GM12878 (cell line): ENCODE measurements around the gene CRIM1. TPM values are rescaled to one million over a fixed set of nuclear protein-coding genes. Genes with fewer than 3 reads are reported as not detected.

ENCODE experiments used
- ATAC-seq: fragments of 200-7000 bp; cut with Tn5 transposase; 3 replicates; pipeline ENCODE4 v1.9.1; 2020; ENCODE audit warnings: mild to moderate bottlenecking, moderate library complexity
- BruUV-seq: library from RNA; stranded (reverse); fragments of 400-500 nt; replicated peaks from 2 replicates; lab custom pipeline; 2021; lab: Mats Ljungman, UMichigan
- CTCF ChIA-PET: fragments of 300-600 bp; sonication (Branson Sonifier 250); formaldehyde crosslinking; extraction: SDS; loops from one replicate; lab custom pipeline; 2021; ENCODE audit warnings: inconsistent platforms; lab: Yijun Ruan, JAX
- POLR2A ChIA-PET: fragments of 350-600 bp; formaldehyde crosslinking; extraction: SDS; loops from one replicate; lab custom pipeline; 2021; ENCODE audit warnings: inconsistent platforms; lab: Charles Lee
- RAD21 ChIA-PET: fragments of 300-600 bp; sonication (Branson Sonifier 250); formaldehyde crosslinking; loops from one replicate; lab custom pipeline; 2023; ENCODE audit warnings: antibody characterized with exemption; ENCODE audit not compliant: unreplicated experiment; lab: Charles Lee
- SMC1A ChIA-PET: fragments of 300-600 bp; sonication (Branson Sonifier 250); formaldehyde crosslinking; loops from one replicate; lab custom pipeline; 2023; ENCODE audit not compliant: unreplicated experiment, uncharacterized antibody; lab: Charles Lee
- DNase-seq: peaks from one replicate; pipeline ENCODE4 v3.0.0-alpha.2; 2011; ENCODE audit warnings: low read depth, low spot score
- FAIRE-seq: peaks from 3 replicates; lab custom pipeline; 2011; peaks lifted over from hg19 to GRCh38; lab: Jason Lieb, UNC
- H2AFZ ChIP-seq: 2 replicates; pipeline ENCODE4 v1.6.0; 2011; ENCODE audit warnings: low read depth, low read length, control low read depth; ENCODE audit not compliant: control insufficient read depth
- H3K27ac ChIP-seq: 2 replicates; pipeline ENCODE4 v1.5.1; 2011; ENCODE audit warnings: control low read depth; ENCODE audit not compliant: control insufficient read depth, insufficient read depth
- H3K27me3 ChIP-seq, 2 experiments: replicated peaks in 1 of 2; 2 replicates each; pipeline versions ENCODE4 v1.6.0 to v1.6.1; 2011; ENCODE audit warnings: low read length in 1 of 2; ENCODE audit not compliant: control insufficient read depth in 2 of 2, insufficient read depth in 2 of 2
- H3K36me3 ChIP-seq, 2 experiments: 2 replicates each; pipeline ENCODE4 v1.5.1; 2011; ENCODE audit warnings: low read length in 1 of 2; ENCODE audit not compliant: control insufficient read depth in 2 of 2, insufficient read depth in 2 of 2
- H3K4me1 ChIP-seq: 2 replicates; pipeline ENCODE4 v1.6.1; 2011; ENCODE audit warnings: mild to moderate bottlenecking, low read length, moderate library complexity, mixed read lengths; ENCODE audit not compliant: control insufficient read depth, insufficient read depth
- H3K4me2 ChIP-seq: 2 replicates; pipeline ENCODE4 v1.6.0; 2011; ENCODE audit warnings: control low read depth; ENCODE audit not compliant: control insufficient read depth, insufficient read depth
- H3K4me3 ChIP-seq: fragments of 200-600 bp; sonication (generic); 2 replicates; pipeline ENCODE4 v1.5.1; 2016
- H3K79me2 ChIP-seq: 2 replicates; pipeline ENCODE4 v1.6.0; 2011; ENCODE audit warnings: low read length; ENCODE audit not compliant: control insufficient read depth, insufficient read depth
- H3K9ac ChIP-seq: 2 replicates; pipeline ENCODE4 v1.8.0; 2011; ENCODE audit warnings: low read length, control low read depth, mixed read lengths; ENCODE audit not compliant: control insufficient read depth, insufficient read depth
- H3K9me3 ChIP-seq: replicated peaks from 3 replicates; pipeline ENCODE4 v1.5.1; 2011; ENCODE audit warnings: mild to moderate bottlenecking, low read length; ENCODE audit not compliant: control insufficient read depth, insufficient read depth
- H4K20me1 ChIP-seq: 2 replicates; pipeline ENCODE4 v1.6.0; 2011; ENCODE audit not compliant: control insufficient read depth, insufficient read depth
- BRCA1 ChIP-seq: IDR thresholded peaks from 2 replicates; pipeline ENCODE4 v1.6.1; 2011; ENCODE audit warnings: low read depth, low read length, improper control_type of control experiment
- CBFB ChIP-seq: IDR thresholded peaks from 2 replicates; pipeline ENCODE4 v1.6.1; 2016; ENCODE audit warnings: antibody characterized with exemption, low read depth
- CBX5 ChIP-seq: sonication (generic); IDR thresholded peaks from 2 replicates; pipeline ENCODE4 v1.6.1; 2016; ENCODE audit warnings: low read depth, moderate library complexity, mild to moderate bottlenecking, inconsistent platforms
- CHD4 ChIP-seq: fragments of 200-600 bp; sonication (generic); IDR thresholded peaks from 2 replicates; pipeline ENCODE4 v1.6.1; 2016; ENCODE audit warnings: mild to moderate bottlenecking
- EGR1 ChIP-seq, 2 experiments: IDR thresholded peaks; 1 replicate in 1 of 2; 2 replicates in 1 of 2; pipeline ENCODE4 v1.6.1; 2011 to 2012; ENCODE audit warnings: low read depth in 2 of 2, low read length in 2 of 2, borderline replicate concordance in 1 of 2, mild to moderate bottlenecking in 1 of 2, moderate library complexity in 1 of 2
- ESRRA ChIP-seq: IDR thresholded peaks from 2 replicates; pipeline ENCODE4 v1.6.1; 2012; ENCODE audit warnings: mild to moderate bottlenecking, low read length, improper control_type of control experiment
- POLR2AphosphoS2 ChIP-seq: IDR thresholded peaks from 2 replicates; pipeline ENCODE4 v1.6.1; 2011; ENCODE audit warnings: low read depth, mild to moderate bottlenecking, low read length, improper control_type of control experiment, moderate library complexity
- RUNX3 ChIP-seq: IDR thresholded peaks from 2 replicates; pipeline ENCODE4 v1.6.1; 2012; ENCODE audit warnings: low read length, inconsistent platforms
- SP1 ChIP-seq: IDR thresholded peaks from one replicate; pipeline ENCODE4 v1.6.1; 2011; ENCODE audit warnings: low read depth, low read length
- WGBS: methylation state at CpG from one replicate; pipeline ENCODE4 v1.1.6; 2016; ENCODE audit warnings: low lambda C conversion rate; ENCODE audit not compliant: insufficient replicate concordance, insufficient coverage; ENCODE audit errors: missing lambda C conversion rate; 5-methylcytosine and 5-hydroxymethylcytosine counted together
- in situ Hi-C: fragments of 300-500 bp; cut with MboI; formaldehyde crosslinking; loops from 9 replicates; pipeline ENCODE4 v1.14.3; 2018; ENCODE audit warnings: mixed read lengths
- intact Hi-C: fragments of 100-400 bp; cut with micrococcal nuclease; formaldehyde crosslinking; loops from one replicate; pipeline ENCODE4 v1.14.2; 2022; ENCODE audit not compliant: unreplicated experiment
- polyA plus RNA-seq, 11 experiments: library from polyadenylated mRNA; depleted of rRNA in 4 of 11; unstranded in 6 of 11; stranded (reverse) in 5 of 11; fragments of >200 nt; fragmentation: Nextera tagmentation in 4 of 11; fragmentation: Illumina TruSeq in 1 of 11; extraction: Ambion mirVana in 4 of 11; extraction: Trizol in 1 of 11; gene quantifications; 1 replicate in 1 of 11; 2 replicates in 10 of 11; pipeline versions ENCODE4 v1.2.1 to v1.2.3, GENCODE V29; 2011 to 2016; ENCODE audit warnings: inconsistent platforms in 2 of 11, missing spikeins in 2 of 11, low read depth in 1 of 11
- total RNA-seq, 4 experiments: library from RNA; depleted of rRNA in 3 of 4; stranded (reverse); fragments of >200 nt in 3 of 4; fragmentation: Illumina TruSeq in 1 of 4; extraction: Trizol in 1 of 4; gene quantifications; 2 replicates each; pipeline versions ENCODE4 v1.2.1 to v1.2.3, GENCODE V29; 2013 to 2021
- TF ChIP-seq, protein P1 (sequence below): IDR thresholded peaks from 2 replicates; pipeline ENCODE4 v1.6.1; 2012; ENCODE audit warnings: improper control_type of control experiment, low read depth, low read length; ENCODE audit not compliant: insufficient replicate concordance
- TF ChIP-seq, protein P2 (sequence below): IDR thresholded peaks from 2 replicates; pipeline ENCODE4 v1.6.1; 2012; ENCODE audit warnings: low read depth, low read length, improper control_type of control experiment
- TF ChIP-seq, protein P3 (sequence below): IDR thresholded peaks from 2 replicates; pipeline ENCODE4 v1.6.1; 2012; ENCODE audit warnings: mild to moderate bottlenecking, low read depth, low read length
- TF ChIP-seq, protein P4 (sequence below): IDR thresholded peaks from 2 replicates; pipeline ENCODE4 v1.6.1; 2012; ENCODE audit warnings: low read depth, low read length, improper control_type of control experiment

The CRIM1 gene
- total and polyA plus RNA-seq, 10 of the 15 experiments (the other 5 are each of a cell fraction or from before 2014, with no cell fraction given), result 0.42 to 7.4 (median 3.1) TPM

DNA sequence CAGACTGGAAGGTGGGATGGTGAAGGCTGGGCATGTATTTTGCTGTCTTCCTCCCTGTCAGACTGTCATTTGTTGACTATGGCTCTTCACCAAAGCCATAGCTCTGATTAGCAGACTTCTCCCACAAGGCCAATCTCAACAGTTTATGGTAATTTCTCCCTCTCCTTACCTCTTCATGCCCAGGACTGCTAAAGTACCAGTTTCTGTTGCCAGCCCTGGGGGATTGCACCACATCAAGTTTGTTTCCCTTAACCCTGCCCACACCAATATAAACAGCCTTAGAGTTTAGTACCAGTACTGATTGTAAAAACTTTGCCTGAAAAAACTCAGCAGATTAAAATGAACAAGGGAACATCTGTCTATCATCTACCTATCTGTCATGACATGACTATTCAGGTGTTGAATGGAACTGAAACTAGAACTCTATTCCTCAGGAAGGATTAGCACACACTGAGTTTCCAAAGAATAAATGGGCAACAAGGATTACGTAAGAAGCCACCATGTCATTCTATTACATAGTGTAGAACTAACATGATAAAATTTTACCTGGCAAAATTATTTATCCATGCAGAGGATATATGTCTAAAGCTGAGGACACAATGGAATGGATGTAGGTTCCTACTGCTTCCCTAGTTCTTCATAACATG is 228.7 kb downstream of the CRIM1 start:
- ATAC-seq (no peak), FAIRE-seq (no peak), DNase-seq (no peak)
- POLR2A ChIA-PET, result no interaction called here
- no peaks in the 10 kb centered on the region for H3K4me1 ChIP-seq
- H3K4me2 ChIP-seq, result no peak overlapping the region
- H3K9me3 ChIP-seq, result no peaks in the 10 kb centered on the region
- WGBS, result 100% methylated on average over 1 of the region's 1 CpG
- SMC1A ChIA-PET, result no interaction called here
- H3K9ac ChIP-seq, result no peak overlapping the region
- H2AFZ ChIP-seq, result no peak overlapping the region
- H3K79me2 ChIP-seq, result no peaks in the 10 kb centered on the region; the same call in 1 of the 2 replicates
- no peaks in the 10 kb centered on the region for H4K20me1 ChIP-seq
- no peak overlapping the region for H3K27ac ChIP-seq
- H3K27me3 ChIP-seq, result no peaks in the 10 kb centered on the region
- BruUV-seq, result no TSS peak
- no peak overlapping the region for H3K4me3 ChIP-seq
- peaks cover 2 to 16% of the 10 kb centered on the region in 2 experiments for H3K36me3 ChIP-seq
- intact Hi-C loops (no loop called here), in situ Hi-C loops (no loop called here)
- RAD21 ChIA-PET, result no interaction called here
- CTCF ChIA-PET, result no interaction called here
- TF ChIP-seq CBFB, result no peak
- TF ChIP-seq, protein P1, sequence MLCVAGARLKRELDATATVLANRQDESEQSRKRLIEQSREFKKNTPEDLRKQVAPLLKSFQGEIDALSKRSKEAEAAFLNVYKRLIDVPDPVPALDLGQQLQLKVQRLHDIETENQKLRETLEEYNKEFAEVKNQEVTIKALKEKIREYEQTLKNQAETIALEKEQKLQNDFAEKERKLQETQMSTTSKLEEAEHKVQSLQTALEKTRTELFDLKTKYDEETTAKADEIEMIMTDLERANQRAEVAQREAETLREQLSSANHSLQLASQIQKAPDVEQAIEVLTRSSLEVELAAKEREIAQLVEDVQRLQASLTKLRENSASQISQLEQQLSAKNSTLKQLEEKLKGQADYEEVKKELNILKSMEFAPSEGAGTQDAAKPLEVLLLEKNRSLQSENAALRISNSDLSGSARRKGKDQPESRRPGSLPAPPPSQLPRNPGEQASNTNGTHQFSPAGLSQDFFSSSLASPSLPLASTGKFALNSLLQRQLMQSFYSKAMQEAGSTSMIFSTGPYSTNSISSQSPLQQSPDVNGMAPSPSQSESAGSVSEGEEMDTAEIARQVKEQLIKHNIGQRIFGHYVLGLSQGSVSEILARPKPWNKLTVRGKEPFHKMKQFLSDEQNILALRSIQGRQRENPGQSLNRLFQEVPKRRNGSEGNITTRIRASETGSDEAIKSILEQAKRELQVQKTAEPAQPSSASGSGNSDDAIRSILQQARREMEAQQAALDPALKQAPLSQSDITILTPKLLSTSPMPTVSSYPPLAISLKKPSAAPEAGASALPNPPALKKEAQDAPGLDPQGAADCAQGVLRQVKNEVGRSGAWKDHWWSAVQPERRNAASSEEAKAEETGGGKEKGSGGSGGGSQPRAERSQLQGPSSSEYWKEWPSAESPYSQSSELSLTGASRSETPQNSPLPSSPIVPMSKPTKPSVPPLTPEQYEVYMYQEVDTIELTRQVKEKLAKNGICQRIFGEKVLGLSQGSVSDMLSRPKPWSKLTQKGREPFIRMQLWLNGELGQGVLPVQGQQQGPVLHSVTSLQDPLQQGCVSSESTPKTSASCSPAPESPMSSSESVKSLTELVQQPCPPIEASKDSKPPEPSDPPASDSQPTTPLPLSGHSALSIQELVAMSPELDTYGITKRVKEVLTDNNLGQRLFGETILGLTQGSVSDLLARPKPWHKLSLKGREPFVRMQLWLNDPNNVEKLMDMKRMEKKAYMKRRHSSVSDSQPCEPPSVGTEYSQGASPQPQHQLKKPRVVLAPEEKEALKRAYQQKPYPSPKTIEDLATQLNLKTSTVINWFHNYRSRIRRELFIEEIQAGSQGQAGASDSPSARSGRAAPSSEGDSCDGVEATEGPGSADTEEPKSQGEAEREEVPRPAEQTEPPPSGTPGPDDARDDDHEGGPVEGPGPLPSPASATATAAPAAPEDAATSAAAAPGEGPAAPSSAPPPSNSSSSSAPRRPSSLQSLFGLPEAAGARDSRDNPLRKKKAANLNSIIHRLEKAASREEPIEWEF, result no peak
- no peak for TF ChIP-seq RUNX3
- no peak for TF ChIP-seq EGR1 (IDR thresholded peaks at IDR 0.05; ENCODE audit: borderline replicate concordance in 1 of 2, low read depth in 2 of 2, low read length in 2 of 2)
- TF ChIP-seq, protein P2, sequence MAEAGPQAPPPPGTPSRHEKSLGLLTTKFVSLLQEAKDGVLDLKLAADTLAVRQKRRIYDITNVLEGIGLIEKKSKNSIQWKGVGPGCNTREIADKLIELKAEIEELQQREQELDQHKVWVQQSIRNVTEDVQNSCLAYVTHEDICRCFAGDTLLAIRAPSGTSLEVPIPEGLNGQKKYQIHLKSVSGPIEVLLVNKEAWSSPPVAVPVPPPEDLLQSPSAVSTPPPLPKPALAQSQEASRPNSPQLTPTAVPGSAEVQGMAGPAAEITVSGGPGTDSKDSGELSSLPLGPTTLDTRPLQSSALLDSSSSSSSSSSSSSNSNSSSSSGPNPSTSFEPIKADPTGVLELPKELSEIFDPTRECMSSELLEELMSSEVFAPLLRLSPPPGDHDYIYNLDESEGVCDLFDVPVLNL, result no peak
- TF ChIP-seq CHD4, result no peak
- TF ChIP-seq ESRRA, result no peak
- TF ChIP-seq, protein P3, sequence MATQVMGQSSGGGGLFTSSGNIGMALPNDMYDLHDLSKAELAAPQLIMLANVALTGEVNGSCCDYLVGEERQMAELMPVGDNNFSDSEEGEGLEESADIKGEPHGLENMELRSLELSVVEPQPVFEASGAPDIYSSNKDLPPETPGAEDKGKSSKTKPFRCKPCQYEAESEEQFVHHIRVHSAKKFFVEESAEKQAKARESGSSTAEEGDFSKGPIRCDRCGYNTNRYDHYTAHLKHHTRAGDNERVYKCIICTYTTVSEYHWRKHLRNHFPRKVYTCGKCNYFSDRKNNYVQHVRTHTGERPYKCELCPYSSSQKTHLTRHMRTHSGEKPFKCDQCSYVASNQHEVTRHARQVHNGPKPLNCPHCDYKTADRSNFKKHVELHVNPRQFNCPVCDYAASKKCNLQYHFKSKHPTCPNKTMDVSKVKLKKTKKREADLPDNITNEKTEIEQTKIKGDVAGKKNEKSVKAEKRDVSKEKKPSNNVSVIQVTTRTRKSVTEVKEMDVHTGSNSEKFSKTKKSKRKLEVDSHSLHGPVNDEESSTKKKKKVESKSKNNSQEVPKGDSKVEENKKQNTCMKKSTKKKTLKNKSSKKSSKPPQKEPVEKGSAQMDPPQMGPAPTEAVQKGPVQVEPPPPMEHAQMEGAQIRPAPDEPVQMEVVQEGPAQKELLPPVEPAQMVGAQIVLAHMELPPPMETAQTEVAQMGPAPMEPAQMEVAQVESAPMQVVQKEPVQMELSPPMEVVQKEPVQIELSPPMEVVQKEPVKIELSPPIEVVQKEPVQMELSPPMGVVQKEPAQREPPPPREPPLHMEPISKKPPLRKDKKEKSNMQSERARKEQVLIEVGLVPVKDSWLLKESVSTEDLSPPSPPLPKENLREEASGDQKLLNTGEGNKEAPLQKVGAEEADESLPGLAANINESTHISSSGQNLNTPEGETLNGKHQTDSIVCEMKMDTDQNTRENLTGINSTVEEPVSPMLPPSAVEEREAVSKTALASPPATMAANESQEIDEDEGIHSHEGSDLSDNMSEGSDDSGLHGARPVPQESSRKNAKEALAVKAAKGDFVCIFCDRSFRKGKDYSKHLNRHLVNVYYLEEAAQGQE, result no peak
- TF ChIP-seq, protein P4, sequence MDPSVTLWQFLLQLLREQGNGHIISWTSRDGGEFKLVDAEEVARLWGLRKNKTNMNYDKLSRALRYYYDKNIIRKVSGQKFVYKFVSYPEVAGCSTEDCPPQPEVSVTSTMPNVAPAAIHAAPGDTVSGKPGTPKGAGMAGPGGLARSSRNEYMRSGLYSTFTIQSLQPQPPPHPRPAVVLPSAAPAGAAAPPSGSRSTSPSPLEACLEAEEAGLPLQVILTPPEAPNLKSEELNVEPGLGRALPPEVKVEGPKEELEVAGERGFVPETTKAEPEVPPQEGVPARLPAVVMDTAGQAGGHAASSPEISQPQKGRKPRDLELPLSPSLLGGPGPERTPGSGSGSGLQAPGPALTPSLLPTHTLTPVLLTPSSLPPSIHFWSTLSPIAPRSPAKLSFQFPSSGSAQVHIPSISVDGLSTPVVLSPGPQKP, result no peak
- TF ChIP-seq POLR2AphosphoS2, result no peak
- TF ChIP-seq BRCA1, result no peak
- TF ChIP-seq CBX5, result no peak
- TF ChIP-seq SP1, result no peak
